ENCODE results near the gene DHRS13.
"Not testable (repeated sequence)": the region's sequence is repeated elsewhere in the genome, so short reads cannot be mapped to it uniquely, and the experiment has no call there.

Gene DHRS13

GRCh38 chr17:28906706-28907438 lies 4.0 kb upstream of the DHRS13 start:
- Mint-ChIP-seq H3K4me3 (peak overlapping the region in 1 of 2 donors; percentile 1), H3K36me3 (ENCODE audit: insufficient read depth) (peaks cover 65% of the 10 kb centered on the region), H3K9me3 (no peaks in the 10 kb centered on the region), H3K4me1 (ENCODE audit: low read depth in 2 of 2) (peaks cover 11 to 15% of the 10 kb centered on the region in 2 donors), H3K27ac (peak overlapping the region in 1 of 2 donors; percentile 46), H3K27me3 (no peaks in the 10 kb centered on the region)
- DNase-seq (no peak), ATAC-seq (replicated peaks) (no peak)

GRCh38 chr17:28906276-28906675 lies 3.4 kb upstream of the DHRS13 start:
- H3K27me3 Mint-ChIP-seq, result no peaks in the 10 kb centered on the region
- H3K4me3 Mint-ChIP-seq, result peak overlapping the region in 1 of 2 donors; percentile 1
- H3K9me3 Mint-ChIP-seq, result no peaks in the 10 kb centered on the region
- ATAC-seq (replicated peaks) (no peak), DNase-seq (no peak)
- peak overlapping the region in 1 of 2 donors; percentile 46 for H3K27ac Mint-ChIP-seq
- peaks cover 16 to 20% of the 10 kb centered on the region in 2 donors for H3K4me1 Mint-ChIP-seq (ENCODE audit: low read depth in 2 of 2)
- H3K36me3 Mint-ChIP-seq (ENCODE audit: insufficient read depth), result peaks cover 63% of the 10 kb centered on the region

- Mint-ChIP-seq H3K27me3 (no peaks in the 10 kb centered on the region), H3K9me3 (no peaks in the 10 kb centered on the region), H3K4me1 (ENCODE audit: low read depth in 2 of 2) (peaks cover 23 to 27% of the 10 kb centered on the region in 2 donors), H3K4me3 (no peak overlapping the region), H3K27ac (peak overlapping the region; percentile 78 to 88), H3K36me3 (ENCODE audit: insufficient read depth) (peaks cover 50% of the 10 kb centered on the region)
- DNase-seq (no peak), ATAC-seq (replicated peaks) (no peak)
Measured at GRCh38 chr17:28904800-28905199, 1.9 kb upstream of the DHRS13 start.

- not testable (repeated sequence) for H3K27me3 Mint-ChIP-seq; DNase-seq; H3K9me3 Mint-ChIP-seq; ATAC-seq (replicated peaks)
- H3K4me1 Mint-ChIP-seq (ENCODE audit: low read depth in 2 of 2), result peaks cover 25 to 34% of the 10 kb centered on the region in 2 donors
- H3K4me3 Mint-ChIP-seq, result peak overlapping the region; percentile 82 to 87
- peaks cover 39% of the 10 kb centered on the region for H3K36me3 Mint-ChIP-seq (ENCODE audit: insufficient read depth)
- peak overlapping the region in 1 of 2 donors; percentile 86 for H3K27ac Mint-ChIP-seq
Measured at GRCh38 chr17:28903546-28903841, 615 bp upstream of the DHRS13 start.

GRCh38 chr17:28901866-28902818 lies 737 bp downstream of the DHRS13 start:
- peak; percentile 39 for ATAC-seq (replicated peaks)
- H3K27ac Mint-ChIP-seq, result peak overlapping the region; percentile 86 to 91
- no peaks in the 10 kb centered on the region for H3K9me3 Mint-ChIP-seq
- H3K36me3 Mint-ChIP-seq (ENCODE audit: insufficient read depth), result peaks cover 41% of the 10 kb centered on the region
- no peaks in the 10 kb centered on the region for H3K27me3 Mint-ChIP-seq
- peak overlapping the region; percentile 82 to 87 for H3K4me3 Mint-ChIP-seq
- DNase-seq, result peak in 1 of 3 experiments; percentile 39
- H3K4me1 Mint-ChIP-seq (ENCODE audit: low read depth in 2 of 2), result peaks cover 33 to 41% of the 10 kb centered on the region in 2 donors

- peak overlapping the region; percentile 82 to 87 for H3K4me3 Mint-ChIP-seq
- peak overlapping the region in 1 of 2 donors; percentile 86 for H3K27ac Mint-ChIP-seq
- peaks cover 37% of the 10 kb centered on the region for H3K36me3 Mint-ChIP-seq (ENCODE audit: insufficient read depth)
- DNase-seq (no peak), ATAC-seq (replicated peaks) (no peak)
- no peaks in the 10 kb centered on the region for H3K9me3 Mint-ChIP-seq
- H3K27me3 Mint-ChIP-seq, result no peaks in the 10 kb centered on the region
- H3K4me1 Mint-ChIP-seq (ENCODE audit: low read depth in 2 of 2), result peaks cover 40 to 49% of the 10 kb centered on the region in 2 donors
Measured at GRCh38 chr17:28900986-28901726, 1.7 kb downstream of the DHRS13 start.

GRCh38 chr17:28899212-28899815 lies 3.6 kb downstream of the DHRS13 start:
- DNase-seq (no peak), ATAC-seq (replicated peaks) (no peak)
- Mint-ChIP-seq H3K4me1 (ENCODE audit: low read depth in 2 of 2) (peaks cover 46 to 57% of the 10 kb centered on the region in 2 donors), H3K27me3 (no peaks in the 10 kb centered on the region), H3K4me3 (peak overlapping the region in 1 of 2 donors; percentile 31), H3K36me3 (ENCODE audit: insufficient read depth) (peaks cover 26% of the 10 kb centered on the region), H3K9me3 (no peaks in the 10 kb centered on the region), H3K27ac (no peak overlapping the region)

- Mint-ChIP-seq H3K4me3 (peak overlapping the region in 1 of 2 donors; percentile 100), H3K36me3 (ENCODE audit: insufficient read depth) (peaks cover 25% of the 10 kb centered on the region), H3K9me3 (no peaks in the 10 kb centered on the region), H3K4me1 (ENCODE audit: low read depth in 2 of 2) (peaks cover 48 to 57% of the 10 kb centered on the region in 2 donors), H3K27ac (peak overlapping the region; percentile 95 to 99), H3K27me3 (no peaks in the 10 kb centered on the region)
- DNase-seq (no peak), ATAC-seq (replicated peaks) (no peak)
Measured at GRCh38 chr17:28898527-28898955, 4.3 kb downstream of the DHRS13 start.

GRCh38 chr17:28897769-28898526 lies 4.9 kb downstream of the DHRS13 start:
- peaks cover 49 to 58% of the 10 kb centered on the region in 2 donors for H3K4me1 Mint-ChIP-seq (ENCODE audit: low read depth in 2 of 2)
- ATAC-seq (replicated peaks) (no peak), DNase-seq (no peak)
- H3K4me3 Mint-ChIP-seq, result peak overlapping the region; percentile 93 to 100
- peaks cover 20% of the 10 kb centered on the region for H3K36me3 Mint-ChIP-seq (ENCODE audit: insufficient read depth)
- no peaks in the 10 kb centered on the region for H3K9me3 Mint-ChIP-seq
- H3K27ac Mint-ChIP-seq, result peak overlapping the region; percentile 95 to 99
- no peaks in the 10 kb centered on the region for H3K27me3 Mint-ChIP-seq

GRCh38 chr17:28896884-28897768 lies 5.8 kb downstream of the DHRS13 start, which contains the start of gene FLOT2:
TSS of gene FLOT2 (minus strand) at chr17:28897733. CDS start at chr17:28897574, 159 bp downstream.
- Mint-ChIP-seq H3K4me3 (peak within 1 kb of the TSS; percentile 93 to 100), H3K27ac (peak within 1 kb of the TSS; percentile 95 to 99), H3K9me3 (no peaks in the 10 kb centered on the region), H3K27me3 (no peaks in the 10 kb centered on the region), H3K4me1 (ENCODE audit: low read depth in 2 of 2) (peaks cover 52 to 60% of the 10 kb centered on the region in 2 donors), H3K36me3 (ENCODE audit: insufficient read depth) (peaks cover 20% of the 10 kb centered on the region)
- DNase-seq (peak; percentile 45 to 57 (median 50)), ATAC-seq (replicated peaks) (peak; percentile 77)

GRCh38 chr17:28896491-28896883 lies 6.4 kb downstream of the DHRS13 start:
- Mint-ChIP-seq H3K27ac (peak overlapping the region; percentile 95 to 99), H3K4me3 (peak overlapping the region; percentile 93 to 100), H3K27me3 (no peaks in the 10 kb centered on the region), H3K36me3 (ENCODE audit: insufficient read depth) (peaks cover 21% of the 10 kb centered on the region), H3K9me3 (no peaks in the 10 kb centered on the region), H3K4me1 (ENCODE audit: low read depth in 2 of 2) (peaks cover 51 to 58% of the 10 kb centered on the region in 2 donors)
- DNase-seq (no peak), ATAC-seq (replicated peaks) (peak; percentile 13)
